ENCODE results near the gene PATZ1. TPM values are rescaled to one million over a fixed set of nuclear protein-coding genes. Genes with fewer than 3 reads are reported as not detected.

Gene PATZ1
- total RNA-seq, 1 experiment from 2014 or later = 31.3 TPM

- ATAC-seq (no peak), DNase-seq (no peak)
- no TSS peak for BruUV-seq (replicated peaks)
- ChIA-PET CTCF (no interaction called here), POLR2A (ENCODE audit: unreplicated experiment) (no interaction called here)
- Histone ChIP-seq H3K27ac (ENCODE audit: low read length) (no peak overlapping the region), H3K4me1 (ENCODE audit: insufficient read depth, low read length) (no peaks in the 10 kb centered on the region), H3K9me2 (replicated peaks; ENCODE audit: low read length) (no peaks in the 10 kb centered on the region), H3K9ac (ENCODE audit: low read length) (no peak overlapping the region), H3K27me3 (ENCODE audit: low read length) (no peaks in the 10 kb centered on the region), H2AFZ (ENCODE audit: low read length) (no peak overlapping the region), H3K4me2 (ENCODE audit: low read length) (no peak overlapping the region), H3K4me3 (ENCODE audit: low read length) (no peak overlapping the region), H4K20me1 (ENCODE audit: low read length) (no peaks in the 10 kb centered on the region), H3K36me3 (ENCODE audit: low read depth, low read length) (no peaks in the 10 kb centered on the region), H3K79me2 (ENCODE audit: low read length) (no peaks in the 10 kb centered on the region), H3K9me3 (ENCODE audit: low read length) (no peaks in the 10 kb centered on the region), H3F3A (ENCODE audit: low read length, unreplicated experiment) (no peaks in the 10 kb centered on the region)
- no peak for TF ChIP-seq EZH2 (IDR thresholded peaks at IDR 0.05; ENCODE audit: low read length, unreplicated experiment)
- no peak for TF ChIP-seq EZH2phosphoT487 (IDR thresholded peaks at IDR 0.05; ENCODE audit: borderline replicate concordance, low read length)
- TF ChIP-seq, protein P1, sequence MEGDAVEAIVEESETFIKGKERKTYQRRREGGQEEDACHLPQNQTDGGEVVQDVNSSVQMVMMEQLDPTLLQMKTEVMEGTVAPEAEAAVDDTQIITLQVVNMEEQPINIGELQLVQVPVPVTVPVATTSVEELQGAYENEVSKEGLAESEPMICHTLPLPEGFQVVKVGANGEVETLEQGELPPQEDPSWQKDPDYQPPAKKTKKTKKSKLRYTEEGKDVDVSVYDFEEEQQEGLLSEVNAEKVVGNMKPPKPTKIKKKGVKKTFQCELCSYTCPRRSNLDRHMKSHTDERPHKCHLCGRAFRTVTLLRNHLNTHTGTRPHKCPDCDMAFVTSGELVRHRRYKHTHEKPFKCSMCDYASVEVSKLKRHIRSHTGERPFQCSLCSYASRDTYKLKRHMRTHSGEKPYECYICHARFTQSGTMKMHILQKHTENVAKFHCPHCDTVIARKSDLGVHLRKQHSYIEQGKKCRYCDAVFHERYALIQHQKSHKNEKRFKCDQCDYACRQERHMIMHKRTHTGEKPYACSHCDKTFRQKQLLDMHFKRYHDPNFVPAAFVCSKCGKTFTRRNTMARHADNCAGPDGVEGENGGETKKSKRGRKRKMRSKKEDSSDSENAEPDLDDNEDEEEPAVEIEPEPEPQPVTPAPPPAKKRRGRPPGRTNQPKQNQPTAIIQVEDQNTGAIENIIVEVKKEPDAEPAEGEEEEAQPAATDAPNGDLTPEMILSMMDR (conservative IDR thresholded peaks at IDR 0.05; ENCODE audit: low read depth, low read length) = no peak
- intact Hi-C loops (cut with micrococcal nuclease) = no loop called here
These were observed 21.3 kb upstream of the PATZ1 start for GRCh38 chr22:31367426-31367825.

GRCh38 chr22:31363885-31364465 lies 17.8 kb upstream of the PATZ1 start:
- H3K36me3 ChIP-seq (ENCODE audit: low read depth, low read length) = no peaks in the 10 kb centered on the region
- H3K9ac ChIP-seq (ENCODE audit: low read length) = no peak overlapping the region
- no TSS peak for BruUV-seq (replicated peaks)
- H3K27me3 ChIP-seq (ENCODE audit: low read length) = no peaks in the 10 kb centered on the region
- H3K9me3 ChIP-seq (ENCODE audit: low read length) = no peaks in the 10 kb centered on the region
- no peaks in the 10 kb centered on the region for H3K79me2 ChIP-seq (ENCODE audit: low read length)
- no peak overlapping the region for H3K4me2 ChIP-seq (ENCODE audit: low read length)
- TF ChIP-seq EZH2 (IDR thresholded peaks at IDR 0.05; ENCODE audit: low read length, unreplicated experiment) (no peak), EZH2phosphoT487 (IDR thresholded peaks at IDR 0.05; ENCODE audit: borderline replicate concordance, low read length) (no peak)
- TF ChIP-seq, protein P1 (conservative IDR thresholded peaks at IDR 0.05; ENCODE audit: low read depth, low read length) = no peak
- H4K20me1 ChIP-seq (ENCODE audit: low read length) = no peaks in the 10 kb centered on the region
- ChIA-PET CTCF (no interaction called here), POLR2A (ENCODE audit: unreplicated experiment) (no interaction called here)
- DNase-seq (no peak), ATAC-seq (no peak)
- H3F3A ChIP-seq (ENCODE audit: low read length, unreplicated experiment) = no peaks in the 10 kb centered on the region
- H2AFZ ChIP-seq (ENCODE audit: low read length) = no peak overlapping the region
- H3K27ac ChIP-seq (ENCODE audit: low read length) = no peak overlapping the region
- no peak overlapping the region for H3K4me3 ChIP-seq (ENCODE audit: low read length)
- no peaks in the 10 kb centered on the region for H3K9me2 ChIP-seq (replicated peaks; ENCODE audit: low read length)
- no peaks in the 10 kb centered on the region for H3K4me1 ChIP-seq (ENCODE audit: insufficient read depth, low read length)
- intact Hi-C loops (cut with micrococcal nuclease) = no loop called here

GRCh38 chr22:31361743-31362142 lies 15.6 kb upstream of the PATZ1 start:
- H3F3A ChIP-seq (ENCODE audit: low read length, unreplicated experiment) = no peaks in the 10 kb centered on the region
- TF ChIP-seq EZH2phosphoT487 (IDR thresholded peaks at IDR 0.05; ENCODE audit: borderline replicate concordance, low read length) = no peak
- H3K4me1 ChIP-seq (ENCODE audit: insufficient read depth, low read length) = no peaks in the 10 kb centered on the region
- H3K9me3 ChIP-seq (ENCODE audit: low read length) = no peaks in the 10 kb centered on the region
- H3K9ac ChIP-seq (ENCODE audit: low read length) = no peak overlapping the region
- no peak overlapping the region for H3K4me2 ChIP-seq (ENCODE audit: low read length)
- H3K9me2 ChIP-seq (replicated peaks; ENCODE audit: low read length) = no peaks in the 10 kb centered on the region
- intact Hi-C loops (cut with micrococcal nuclease) = no loop called here
- no peaks in the 10 kb centered on the region for H3K36me3 ChIP-seq (ENCODE audit: low read depth, low read length)
- no peaks in the 10 kb centered on the region for H3K79me2 ChIP-seq (ENCODE audit: low read length)
- ChIA-PET CTCF (interaction anchor here (0.6 kb wide), 1 partner anchor 25 kb away, joined by 3 read pairs; no protein-coding TSS in a partner anchor), POLR2A (ENCODE audit: unreplicated experiment) (no interaction called here)
- H3K27me3 ChIP-seq (ENCODE audit: low read length) = no peaks in the 10 kb centered on the region
- DNase-seq (no peak), ATAC-seq (no peak)
- no peak overlapping the region for H3K27ac ChIP-seq (ENCODE audit: low read length)
- H4K20me1 ChIP-seq (ENCODE audit: low read length) = no peaks in the 10 kb centered on the region
- no peak overlapping the region for H3K4me3 ChIP-seq (ENCODE audit: low read length)
- no peak overlapping the region for H2AFZ ChIP-seq (ENCODE audit: low read length)
- no TSS peak for BruUV-seq (replicated peaks)

All from PC-3 (cell line).